Cardiac muscle cell (in vitro differentiated cells and primary cell): Measurements from ENCODE around the gene ARF3. TPM values are rescaled to one million over a fixed set of nuclear protein-coding genes. Genes with fewer than 3 reads are reported as not detected.
A peak's percentile ranks its signal among the peaks of the same experiment; 100 is the strongest.

Source experiments
- DNase-seq, 2 donors: peaks; one replicate each; pipeline versions ENCODE4 v3.0.0 to v3.0.0-alpha.2; 2010 to 2017; ENCODE audit warnings: low read depth in 1 of 2, low spot score in 1 of 2
- H3K27ac ChIP-seq: fragments of 200-600 bp; sonication (generic); 2 replicates; pipeline ENCODE4 v1.5.1; 2016
- H3K27me3 ChIP-seq: fragments of 200-600 bp; sonication (generic); 2 replicates; pipeline ENCODE4 v1.6.0; 2016; ENCODE audit warnings: control low read depth
- H3K36me3 ChIP-seq: fragments of 200-600 bp; sonication (generic); 2 replicates; pipeline ENCODE4 v1.5.1; 2016; ENCODE audit warnings: control low read depth
- H3K4me1 ChIP-seq: fragments of 200-600 bp; sonication (generic); 2 replicates; pipeline ENCODE4 v1.8.1; 2017; ENCODE audit warnings: low read depth, mild to moderate bottlenecking, mixed run types
- H3K4me3 ChIP-seq: fragments of 200-600 bp; sonication (generic); 2 replicates; pipeline ENCODE4 v1.5.1; 2016; ENCODE audit warnings: mild to moderate bottlenecking
- H3K9me3 ChIP-seq: fragments of 200-600 bp; sonication (generic); 2 replicates; pipeline ENCODE4 v1.5.1; 2017; ENCODE audit warnings: low read depth, mild to moderate bottlenecking, control low read depth
- CTCF ChIP-seq: IDR thresholded peaks from 2 replicates; pipeline ENCODE4 v1.5.1; 2012; ENCODE audit warnings: low read depth, mild to moderate bottlenecking, low read length
- polyA plus RNA-seq: library from polyadenylated mRNA; unstranded; fragments of >200 nt; fragmentation: Nextera tagmentation; extraction: Ambion mirVana; gene quantifications from 2 replicates; pipeline ENCODE4 v1.2.1, GENCODE V29; 2016
- total RNA-seq: library from RNA; depleted of rRNA; stranded (reverse); fragments of >200 nt; gene quantifications from 2 replicates; pipeline ENCODE4 v1.2.3, GENCODE V29; 2016

ARF3 gene
- total and polyA plus RNA-seq, 2 experiments from 2014 or later, result 106 to 120 TPM

GRCh38 chr12:48946943-48947342 is 10.3 kb downstream of the ARF3 start:
- H3K27me3 ChIP-seq, result no peaks in the 10 kb centered on the region
- no peak for TF ChIP-seq CTCF
- H3K36me3 ChIP-seq, result peaks cover 4% of the 10 kb centered on the region
- H3K9me3 ChIP-seq, result no peaks in the 10 kb centered on the region
- no peak overlapping the region for H3K4me3 ChIP-seq
- no peak for DNase-seq
- H3K27ac ChIP-seq, result peak overlapping the region; percentile 74
- H3K4me1 ChIP-seq, result peaks cover 9% of the 10 kb centered on the region

- H3K36me3 ChIP-seq, result peaks cover 4% of the 10 kb centered on the region
- DNase-seq, result peak in 1 of 2 donors; percentile 27
- peak overlapping the region; percentile 74 for H3K27ac ChIP-seq
- no peaks in the 10 kb centered on the region for H3K27me3 ChIP-seq
- H3K9me3 ChIP-seq, result no peaks in the 10 kb centered on the region
- no peak for TF ChIP-seq CTCF
- no peak overlapping the region for H3K4me3 ChIP-seq
- peaks cover 16% of the 10 kb centered on the region for H3K4me1 ChIP-seq
Measured at GRCh38 chr12:48946205-48946604, 11.1 kb downstream of the ARF3 start.

- peaks cover 15% of the 10 kb centered on the region for H3K36me3 ChIP-seq
- H3K4me3 ChIP-seq, result no peak overlapping the region
- TF ChIP-seq CTCF, result no peak
- no peaks in the 10 kb centered on the region for H3K9me3 ChIP-seq
- peaks cover 20% of the 10 kb centered on the region for H3K4me1 ChIP-seq
- no peak for DNase-seq
- H3K27ac ChIP-seq, result no peak overlapping the region
- H3K27me3 ChIP-seq, result no peaks in the 10 kb centered on the region
Measured at GRCh38 chr12:48943221-48943620, 14.1 kb downstream of the ARF3 start.

GRCh38 chr12:48940181-48940580 is 17.1 kb downstream of the ARF3 start:
- no peak for DNase-seq
- no peak for TF ChIP-seq CTCF
- Histone ChIP-seq H3K4me3 (no peak overlapping the region), H3K27ac (no peak overlapping the region), H3K4me1 (peaks cover 17% of the 10 kb centered on the region), H3K27me3 (no peaks in the 10 kb centered on the region), H3K36me3 (peaks cover 18% of the 10 kb centered on the region), H3K9me3 (no peaks in the 10 kb centered on the region)

- Histone ChIP-seq H3K27me3 (no peaks in the 10 kb centered on the region), H3K4me3 (no peak overlapping the region), H3K9me3 (no peaks in the 10 kb centered on the region), H3K4me1 (peaks cover 22% of the 10 kb centered on the region), H3K36me3 (peaks cover 18% of the 10 kb centered on the region), H3K27ac (no peak overlapping the region)
- DNase-seq, result no peak
- TF ChIP-seq CTCF, result no peak
Measured at GRCh38 chr12:48938805-48939204, 18.5 kb downstream of the ARF3 start.

- no peak for DNase-seq
- peak; percentile 17 for TF ChIP-seq CTCF
Measured at GRCh38 chr12:48937170-48937569, 20.1 kb downstream of the ARF3 start.

More at GRCh38 chr12:48937170-48937569, 20.1 kb downstream of the ARF3 start:
- no peaks in the 10 kb centered on the region for H3K9me3 ChIP-seq
- H3K36me3 ChIP-seq, result peaks cover 28% of the 10 kb centered on the region
- peaks cover 22% of the 10 kb centered on the region for H3K4me1 ChIP-seq
- H3K27me3 ChIP-seq, result no peaks in the 10 kb centered on the region
- no peak overlapping the region for H3K27ac ChIP-seq
- no peak overlapping the region for H3K4me3 ChIP-seq
